ENCODE results near the gene STARD3. TPM values are rescaled to one million over a fixed set of nuclear protein-coding genes. Genes with fewer than 3 reads are reported as not detected.

Gene STARD3
- total RNA-seq, 1 experiment from 2014 or later: 55.5 TPM

DNA sequence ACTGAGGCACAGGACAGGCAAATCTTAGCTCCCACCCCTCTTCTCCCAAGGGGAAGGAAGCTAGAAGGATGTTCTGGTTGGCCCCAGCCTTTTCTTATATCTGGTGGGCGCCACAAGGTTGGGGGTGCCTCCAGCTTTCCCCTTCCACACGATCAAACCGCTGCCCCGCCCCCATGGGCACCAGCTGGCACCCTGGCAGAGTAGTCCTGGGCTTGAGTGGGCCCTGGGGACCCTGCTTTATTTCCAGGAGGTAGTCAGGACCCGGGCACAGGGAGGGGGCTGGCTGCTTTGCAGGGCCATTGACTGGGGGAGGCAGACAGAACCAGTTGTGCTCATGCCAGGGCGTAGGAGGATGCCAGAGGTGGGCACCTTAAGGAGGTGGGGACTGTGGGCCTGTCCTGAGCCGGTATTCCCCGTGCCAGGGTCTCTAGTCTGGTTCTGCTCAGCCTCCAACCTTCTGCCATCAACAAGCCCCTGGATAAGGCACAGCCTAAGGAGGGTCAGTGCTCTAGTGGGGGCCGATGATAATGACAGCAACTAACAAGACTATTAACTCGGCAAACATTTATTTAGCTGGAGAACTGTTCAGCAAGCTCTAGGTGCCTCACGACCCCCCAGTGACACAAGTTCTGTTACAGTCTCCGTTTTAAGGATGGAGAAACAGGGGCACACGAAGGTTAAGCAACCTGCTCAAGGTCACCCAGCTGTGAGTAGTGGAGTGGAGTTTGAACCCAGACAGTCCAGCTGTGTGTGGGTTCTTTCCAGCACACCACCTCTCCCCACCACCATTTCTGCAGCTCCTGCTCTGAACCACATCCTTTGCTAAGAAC is 17.8 kb upstream of the STARD3 start:
- BruUV-seq (replicated peaks): no TSS peak
- no peak for DNase-seq
- Mint-ChIP-seq H3K36me3 (ENCODE audit: insufficient read depth, unreplicated experiment) (no peaks in the 10 kb centered on the region), H3K27ac (ENCODE audit: unreplicated experiment) (no peak overlapping the region), H3K4me1 (ENCODE audit: low read depth, unreplicated experiment) (no peaks in the 10 kb centered on the region), H3K27me3 (ENCODE audit: insufficient read depth, unreplicated experiment) (peaks cover 22% of the 10 kb centered on the region), H3K4me3 (ENCODE audit: unreplicated experiment) (peak overlapping the region; percentile 74), H3K9me3 (ENCODE audit: unreplicated experiment) (no peaks in the 10 kb centered on the region)
- POLR2A ChIA-PET: no interaction called here
- Histone ChIP-seq H3K4me1 (peaks cover 14% of the 10 kb centered on the region; the same call in 1 of the 2 replicates), H3K27me3 (replicated peaks; ENCODE audit: control insufficient read depth, insufficient read depth, low read length) (peaks cover 4% of the 10 kb centered on the region; the same call in 1 of the 2 replicates), H3K4me3 (ENCODE audit: low read depth, low read length) (peak overlapping the region; percentile 37), H3K9me3 (no peaks in the 10 kb centered on the region), H3K36me3 (ENCODE audit: control insufficient read depth, insufficient read depth, low read length) (no peaks in the 10 kb centered on the region)
- no peak for TF ChIP-seq CTCF (IDR thresholded peaks at IDR 0.05; ENCODE audit: insufficient read depth in 1 of 2, low read depth in 1 of 2, low read length in 1 of 2, severe bottlenecking in 1 of 2, unreplicated experiment in 1 of 2)
- intact Hi-C loops (cut with micrococcal nuclease; ENCODE audit: unreplicated experiment): no loop called here
- CTCF ChIA-PET: interaction anchor here (0.6 to 3.6 kb wide), 7 partner anchors 9 to 361 kb away, joined by 3 to 44 read pairs (median 4); partner anchors contain the start of genes PGAP3, PNMT and PSMD3

DNA sequence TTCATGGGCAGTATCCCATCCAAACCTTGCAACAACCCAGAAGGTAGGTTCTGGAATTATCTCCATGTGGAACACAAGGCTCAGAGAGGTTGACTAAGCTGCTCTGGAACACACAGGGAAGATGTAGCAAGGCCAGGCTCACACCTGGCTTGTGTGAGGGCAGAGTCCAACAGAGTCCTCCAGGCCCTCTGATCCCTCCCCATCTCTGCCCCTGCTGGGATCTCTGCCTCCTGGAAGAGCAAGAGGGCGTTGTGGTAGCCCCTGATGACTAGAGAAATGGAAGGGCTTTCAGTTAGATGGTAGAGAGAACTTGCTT is 17.2 kb upstream of the STARD3 start:
- H3K27me3 ChIP-seq (replicated peaks; ENCODE audit: control insufficient read depth, insufficient read depth, low read length): peaks cover 4% of the 10 kb centered on the region; the same call in 1 of the 2 replicates
- DNase-seq: no peak
- no peak overlapping the region for H3K27ac Mint-ChIP-seq (ENCODE audit: unreplicated experiment)
- no peaks in the 10 kb centered on the region for H3K36me3 ChIP-seq (ENCODE audit: control insufficient read depth, insufficient read depth, low read length)
- peaks cover 14% of the 10 kb centered on the region; the same call in 1 of the 2 replicates for H3K4me1 ChIP-seq
- no peaks in the 10 kb centered on the region for H3K4me1 Mint-ChIP-seq (ENCODE audit: low read depth, unreplicated experiment)
- no peaks in the 10 kb centered on the region for H3K9me3 Mint-ChIP-seq (ENCODE audit: unreplicated experiment)
- H3K27me3 Mint-ChIP-seq (ENCODE audit: insufficient read depth, unreplicated experiment): peaks cover 19% of the 10 kb centered on the region
- BruUV-seq (replicated peaks): no TSS peak
- intact Hi-C loops (cut with micrococcal nuclease; ENCODE audit: unreplicated experiment): no loop called here
- H3K36me3 Mint-ChIP-seq (ENCODE audit: insufficient read depth, unreplicated experiment): no peaks in the 10 kb centered on the region
- H3K9me3 ChIP-seq: no peaks in the 10 kb centered on the region
- H3K4me3 ChIP-seq (ENCODE audit: low read depth, low read length): no peak overlapping the region
- POLR2A ChIA-PET: no interaction called here
- no peak for TF ChIP-seq CTCF (IDR thresholded peaks at IDR 0.05; ENCODE audit: insufficient read depth in 1 of 2, low read depth in 1 of 2, low read length in 1 of 2, severe bottlenecking in 1 of 2, unreplicated experiment in 1 of 2)
- no peak overlapping the region for H3K4me3 Mint-ChIP-seq (ENCODE audit: unreplicated experiment)
- CTCF ChIA-PET: interaction anchor here (1.0 to 3.6 kb wide), 3 partner anchors 45 to 72 kb away, joined by 3 to 44 read pairs (median 6); partner anchors contain the start of gene PNMT

- DNase-seq: peak; percentile 82 to 92
- no peaks in the 10 kb centered on the region for H3K4me1 Mint-ChIP-seq (ENCODE audit: low read depth, unreplicated experiment)
- peaks cover 12% of the 10 kb centered on the region for H3K27me3 Mint-ChIP-seq (ENCODE audit: insufficient read depth, unreplicated experiment)
- H3K27me3 ChIP-seq (replicated peaks; ENCODE audit: control insufficient read depth, insufficient read depth, low read length): 0 out of 2 replicates have a peak, but pooled peaks cover 4% of the 10 kb centered on the region
- POLR2A ChIA-PET: interaction anchor here (0.5 kb wide), 1 partner anchor 108 kb away, joined by 3 read pairs; no protein-coding TSS in a partner anchor
- peak; percentile 100 for TF ChIP-seq CTCF (IDR thresholded peaks at IDR 0.05; ENCODE audit: insufficient read depth in 1 of 2, low read depth in 1 of 2, low read length in 1 of 2, severe bottlenecking in 1 of 2, unreplicated experiment in 1 of 2)
- intact Hi-C loops (cut with micrococcal nuclease; ENCODE audit: unreplicated experiment): loop anchor here (1.0 kb wide), 3 partner anchors 47 to 133 kb away; partner anchors contain the start of gene PNMT
- no peaks in the 10 kb centered on the region for H3K36me3 Mint-ChIP-seq (ENCODE audit: insufficient read depth, unreplicated experiment)
- H3K4me3 ChIP-seq (ENCODE audit: low read depth, low read length): no peak overlapping the region
- H3K9me3 ChIP-seq: no peaks in the 10 kb centered on the region
- CTCF ChIA-PET: interaction anchor here (0.5 to 3.6 kb wide), 61 partner anchors 9 to 923 kb away, joined by 3 to 44 read pairs (median 5); partner anchors contain the start of genes CDK12, ERBB2, MED1 and MED24
- peaks cover 14% of the 10 kb centered on the region; the same call in 1 of the 2 replicates for H3K4me1 ChIP-seq
- H3K4me3 Mint-ChIP-seq (ENCODE audit: unreplicated experiment): no peak overlapping the region
- no peaks in the 10 kb centered on the region for H3K36me3 ChIP-seq (ENCODE audit: control insufficient read depth, insufficient read depth, low read length)
- H3K27ac Mint-ChIP-seq (ENCODE audit: unreplicated experiment): no peak overlapping the region
- no peaks in the 10 kb centered on the region for H3K9me3 Mint-ChIP-seq (ENCODE audit: unreplicated experiment)
- BruUV-seq (replicated peaks): no TSS peak
These were observed 15.2 kb upstream of the STARD3 start for GRCh38 chr17:39621523-39622379.

All from Caco-2 (cell line).